ENCODE measurements around the gene PLEKHA1.

- TF ChIP-seq CTCF (IDR thresholded peaks at IDR 0.05; ENCODE audit: borderline replicate concordance, extremely low read depth, low read length, poor library complexity, severe bottlenecking) (no peak), EZH2 (IDR thresholded peaks at IDR 0.05; ENCODE audit: borderline replicate concordance, low read depth, low read length, severe bottlenecking) (no peak)
These were observed 15.8 kb downstream of the PLEKHA1 start for GRCh38 chr10:122390271-122390670.

All from DND-41 (cell line).